CD4-positive, alpha-beta T cell treated with Interleukin-1 beta for 1 hour (primary cell): ENCODE data around the gene CFAP119.

Experiments used
- DNase-seq, 2 donors: peaks; one replicate each; pipeline ENCODE4 v3.0.0-alpha.2; 2020 to 2022

CFAP119 gene

GRCh38 chr16:30760577-30761426, 1.1 kb downstream of the CFAP119 start:
- no peak for DNase-seq

GRCh38 chr16:30760001-30760559, 1.8 kb downstream of the CFAP119 start:
- DNase-seq, result no peak

- DNase-seq, result peak in 1 of 2 donors; percentile 43
These were observed 2.8 kb downstream of the CFAP119 start for GRCh38 chr16:30758988-30759491.

- no peak for DNase-seq
These were observed 4.5 kb downstream of the CFAP119 start for GRCh38 chr16:30757316-30757715.

GRCh38 chr16:30756781-30757100, 5.1 kb downstream of the CFAP119 start:
- no peak for DNase-seq

- no peak for DNase-seq
These were observed 5.7 kb downstream of the CFAP119 start for GRCh38 chr16:30755955-30756780.

- DNase-seq, result no peak
These were observed 8.3 kb downstream of the CFAP119 start for GRCh38 chr16:30753596-30753995.

- no peak for DNase-seq
These were observed 10.9 kb downstream of the CFAP119 start for GRCh38 chr16:30750876-30751465.

- no peak for DNase-seq
These were observed 11.7 kb downstream of the CFAP119 start for GRCh38 chr16:30750201-30750600.

- DNase-seq, result peak; percentile 29 to 30
These were observed 13.0 kb downstream of the CFAP119 start for GRCh38 chr16:30748634-30749445.

GRCh38 chr16:30747799-30748633, 13.8 kb downstream of the CFAP119 start, which contains the start of gene PHKG2:
TSS of gene PHKG2 (plus strand) at chr16:30748425. CDS start at chr16:30748821, 396 bp downstream.
- peak; percentile 97 for DNase-seq

GRCh38 chr16:30747331-30747730, 14.5 kb downstream of the CFAP119 start:
- no peak for DNase-seq

GRCh38 chr16:30746638-30747175, 15.2 kb downstream of the CFAP119 start:
- no peak for DNase-seq

GRCh38 chr16:30745082-30745481, 16.8 kb downstream of the CFAP119 start:
- no peak for DNase-seq

- no peak for DNase-seq
These were observed 17.7 kb downstream of the CFAP119 start for GRCh38 chr16:30744183-30744582.

GRCh38 chr16:30743716-30744115, 18.1 kb downstream of the CFAP119 start:
- DNase-seq, result no peak

GRCh38 chr16:30741461-30741914, 20.4 kb downstream of the CFAP119 start:
- DNase-seq, result no peak

- DNase-seq, result no peak
These were observed 21.3 kb downstream of the CFAP119 start for GRCh38 chr16:30740364-30741251.
